ENCODE data around the gene RPS24. TPM values are rescaled to one million over a fixed set of nuclear protein-coding genes. Genes with fewer than 3 reads are reported as not detected.
"Not testable (repeated sequence)": the region's sequence is repeated elsewhere in the genome, so short reads cannot be mapped to it uniquely, and the experiment has no call there.

RPS24 gene
- total RNA-seq, 1 donor from 2014 or later, result 1,458 TPM

DNA sequence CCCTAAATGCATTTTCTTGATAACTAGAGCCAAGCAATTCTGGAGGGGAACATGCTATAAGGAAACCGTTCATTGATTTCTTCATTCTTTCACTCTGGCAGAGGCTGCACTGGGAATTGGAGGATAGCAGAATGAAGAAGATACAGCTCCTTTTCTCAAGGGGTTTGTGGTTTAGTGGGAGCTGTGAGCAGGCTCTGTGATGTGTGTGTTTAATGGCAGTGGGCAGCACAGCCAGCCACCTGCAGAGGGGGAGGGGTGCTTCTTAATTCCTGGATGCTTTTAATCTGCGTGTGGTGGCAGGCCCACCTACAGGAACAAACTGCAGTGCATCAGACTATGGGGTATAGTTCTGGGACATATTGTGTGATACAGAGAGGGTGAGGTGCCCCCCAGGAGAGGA is 31.9 kb downstream of the RPS24 start:
- Mint-ChIP-seq H3K4me1 (ENCODE audit: unreplicated experiment) (peaks cover 5% of the 10 kb centered on the region), H3K4me3 (ENCODE audit: unreplicated experiment) (no peak overlapping the region), H3K9me3 (ENCODE audit: unreplicated experiment) (no peaks in the 10 kb centered on the region), H3K36me3 (ENCODE audit: low read depth, unreplicated experiment) (no peaks in the 10 kb centered on the region), H3K27ac (ENCODE audit: unreplicated experiment) (no peak overlapping the region), H3K27me3 (ENCODE audit: unreplicated experiment) (peaks cover 2% of the 10 kb centered on the region)
- TF ChIP-seq, protein P1, sequence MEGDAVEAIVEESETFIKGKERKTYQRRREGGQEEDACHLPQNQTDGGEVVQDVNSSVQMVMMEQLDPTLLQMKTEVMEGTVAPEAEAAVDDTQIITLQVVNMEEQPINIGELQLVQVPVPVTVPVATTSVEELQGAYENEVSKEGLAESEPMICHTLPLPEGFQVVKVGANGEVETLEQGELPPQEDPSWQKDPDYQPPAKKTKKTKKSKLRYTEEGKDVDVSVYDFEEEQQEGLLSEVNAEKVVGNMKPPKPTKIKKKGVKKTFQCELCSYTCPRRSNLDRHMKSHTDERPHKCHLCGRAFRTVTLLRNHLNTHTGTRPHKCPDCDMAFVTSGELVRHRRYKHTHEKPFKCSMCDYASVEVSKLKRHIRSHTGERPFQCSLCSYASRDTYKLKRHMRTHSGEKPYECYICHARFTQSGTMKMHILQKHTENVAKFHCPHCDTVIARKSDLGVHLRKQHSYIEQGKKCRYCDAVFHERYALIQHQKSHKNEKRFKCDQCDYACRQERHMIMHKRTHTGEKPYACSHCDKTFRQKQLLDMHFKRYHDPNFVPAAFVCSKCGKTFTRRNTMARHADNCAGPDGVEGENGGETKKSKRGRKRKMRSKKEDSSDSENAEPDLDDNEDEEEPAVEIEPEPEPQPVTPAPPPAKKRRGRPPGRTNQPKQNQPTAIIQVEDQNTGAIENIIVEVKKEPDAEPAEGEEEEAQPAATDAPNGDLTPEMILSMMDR (IDR thresholded peaks at IDR 0.05; ENCODE audit: unreplicated experiment), result no peak
- DNase-seq (ENCODE audit: low spot score), result no peak

GRCh38 chr10:78066012-78066411 is 32.3 kb downstream of the RPS24 start:
- DNase-seq (ENCODE audit: low spot score), result no peak
- Mint-ChIP-seq H3K4me3 (ENCODE audit: unreplicated experiment) (no peak overlapping the region), H3K27me3 (ENCODE audit: unreplicated experiment) (peaks cover 2% of the 10 kb centered on the region), H3K27ac (ENCODE audit: unreplicated experiment) (no peak overlapping the region), H3K9me3 (ENCODE audit: unreplicated experiment) (no peaks in the 10 kb centered on the region), H3K4me1 (ENCODE audit: unreplicated experiment) (peaks cover 5% of the 10 kb centered on the region), H3K36me3 (ENCODE audit: low read depth, unreplicated experiment) (no peaks in the 10 kb centered on the region)
- TF ChIP-seq, protein P1 (IDR thresholded peaks at IDR 0.05; ENCODE audit: unreplicated experiment), result no peak

DNA sequence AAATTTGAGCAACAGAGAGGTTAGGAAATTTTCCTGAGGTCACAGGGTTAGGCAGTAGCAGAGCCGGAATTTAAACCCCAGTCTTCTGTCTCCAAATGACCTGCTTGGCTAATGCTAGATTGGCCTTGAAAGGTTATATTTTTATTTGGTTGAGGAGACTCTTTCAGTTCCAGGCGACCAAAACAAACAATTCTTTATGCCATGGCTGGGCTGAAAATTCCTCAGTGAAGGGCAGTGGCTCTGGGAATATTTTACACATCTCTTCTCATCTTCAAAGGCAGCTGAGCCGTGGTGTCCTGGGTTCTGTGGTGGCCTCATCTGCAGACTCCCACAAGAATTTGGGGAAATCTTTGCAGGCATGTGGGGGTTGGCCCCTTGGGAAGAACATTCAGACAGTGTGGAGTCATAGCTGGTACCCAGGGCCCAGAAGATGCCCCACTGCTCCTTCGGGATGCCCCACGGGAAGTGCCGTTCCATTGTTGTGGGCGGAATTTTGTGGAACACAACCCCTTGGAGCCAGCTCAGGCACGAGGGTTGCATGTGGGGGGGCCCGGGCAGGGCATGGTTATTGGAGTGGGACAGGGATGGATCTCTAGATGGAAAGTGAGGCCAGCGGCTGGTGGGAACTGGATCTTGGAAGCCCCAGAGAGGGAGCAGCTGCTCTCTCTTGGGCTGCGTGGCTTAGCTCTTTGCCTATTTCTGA is 33.2 kb downstream of the RPS24 start:
- Mint-ChIP-seq H3K36me3 (ENCODE audit: low read depth, unreplicated experiment) (no peaks in the 10 kb centered on the region), H3K27ac (ENCODE audit: unreplicated experiment) (no peak overlapping the region), H3K4me1 (ENCODE audit: unreplicated experiment) (peaks cover 5% of the 10 kb centered on the region), H3K4me3 (ENCODE audit: unreplicated experiment) (no peak overlapping the region), H3K27me3 (ENCODE audit: unreplicated experiment) (peaks cover 2% of the 10 kb centered on the region), H3K9me3 (ENCODE audit: unreplicated experiment) (no peaks in the 10 kb centered on the region)
- TF ChIP-seq, protein P1 (IDR thresholded peaks at IDR 0.05; ENCODE audit: unreplicated experiment), result no peak
- DNase-seq (ENCODE audit: low spot score), result no peak

- H3K4me1 Mint-ChIP-seq (ENCODE audit: unreplicated experiment), result peaks cover 5% of the 10 kb centered on the region
- H3K36me3 Mint-ChIP-seq (ENCODE audit: low read depth, unreplicated experiment), result no peaks in the 10 kb centered on the region
- peaks cover 2% of the 10 kb centered on the region for H3K27me3 Mint-ChIP-seq (ENCODE audit: unreplicated experiment)
- TF ChIP-seq, protein P1 (IDR thresholded peaks at IDR 0.05; ENCODE audit: unreplicated experiment), result no peak
- H3K9me3 Mint-ChIP-seq (ENCODE audit: unreplicated experiment), result no peaks in the 10 kb centered on the region
- no peak for DNase-seq (ENCODE audit: low spot score)
- no peak overlapping the region for H3K4me3 Mint-ChIP-seq (ENCODE audit: unreplicated experiment)
- no peak overlapping the region for H3K27ac Mint-ChIP-seq (ENCODE audit: unreplicated experiment)
Measured at GRCh38 chr10:78069151-78069550, 35.5 kb downstream of the RPS24 start.

DNA sequence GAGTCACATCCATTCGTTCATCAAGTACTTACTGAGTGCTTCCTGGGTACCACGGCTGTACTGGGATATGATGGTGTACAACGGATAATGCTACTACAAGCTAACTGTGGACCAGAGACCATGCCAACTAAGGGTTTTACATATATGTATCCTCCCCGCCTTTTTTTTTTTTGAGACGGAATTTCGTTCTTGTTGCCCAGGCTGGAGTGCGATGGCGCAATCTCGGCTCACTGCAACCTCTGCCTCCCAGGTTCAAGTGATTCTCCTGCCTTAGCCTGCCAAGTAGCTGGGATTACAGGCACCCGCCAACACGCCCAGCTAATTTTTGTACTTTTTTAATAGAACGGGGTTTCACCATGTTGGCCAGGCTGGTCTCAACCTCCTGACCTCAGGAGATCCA is 36.4 kb downstream of the RPS24 start:
- not testable (repeated sequence) for H3K36me3 Mint-ChIP-seq (ENCODE audit: low read depth, unreplicated experiment); H3K4me3 Mint-ChIP-seq (ENCODE audit: unreplicated experiment); H3K9me3 Mint-ChIP-seq (ENCODE audit: unreplicated experiment); DNase-seq (ENCODE audit: low spot score); H3K4me1 Mint-ChIP-seq (ENCODE audit: unreplicated experiment); H3K27ac Mint-ChIP-seq (ENCODE audit: unreplicated experiment); H3K27me3 Mint-ChIP-seq (ENCODE audit: unreplicated experiment)
